MCF 10A (cell line): ENCODE results near the gene E2F7. TPM values are rescaled to one million over a fixed set of nuclear protein-coding genes. Genes with fewer than 3 reads are reported as not detected.

Experiments
- BruUV-seq: library from RNA; stranded (reverse); fragments of 400-500 nt; replicated peaks from 2 replicates; lab custom pipeline; 2021; lab: Mats Ljungman, UMichigan
- CTCF ChIA-PET: fragments of 300-600 bp; sonication (Branson Sonifier 250); formaldehyde crosslinking; extraction: SDS; loops from one replicate; lab custom pipeline; 2021; ENCODE audit warnings: antibody characterized with exemption, inconsistent platforms; lab: Yijun Ruan, JAX
- POLR2A ChIA-PET: fragments of 300-600, 350-650 bp; sonication (Branson Sonifier 250); formaldehyde crosslinking; extraction: SDS; loops from one replicate; lab custom pipeline; 2020; ENCODE audit warnings: antibody characterized with exemption, inconsistent platforms; lab: Yijun Ruan, JAX
- DNase-seq: peaks from one replicate; pipeline ENCODE4 v3.0.0-alpha.2; 2018; ENCODE audit not compliant: unreplicated experiment
- H3K27ac Mint-ChIP-seq: one replicate; pipeline ENCODE4 v1.8.0; 2022; ENCODE audit warnings: mild to moderate bottlenecking, low read depth, mixed read lengths; ENCODE audit not compliant: unreplicated experiment
- H3K27me3 Mint-ChIP-seq: one replicate; pipeline ENCODE4 v1.8.0; 2022; ENCODE audit warnings: mixed read lengths; ENCODE audit not compliant: insufficient read depth, unreplicated experiment
- H3K36me3 Mint-ChIP-seq: one replicate; pipeline ENCODE4 v1.8.0; 2022; ENCODE audit warnings: mild to moderate bottlenecking, moderate library complexity, mixed read lengths; ENCODE audit not compliant: insufficient read depth, unreplicated experiment
- H3K4me1 Mint-ChIP-seq: one replicate; pipeline ENCODE4 v1.8.0; 2022; ENCODE audit warnings: mixed read lengths; ENCODE audit not compliant: insufficient read depth, unreplicated experiment
- H3K4me3 Mint-ChIP-seq: one replicate; pipeline ENCODE4 v1.8.0; 2022; ENCODE audit warnings: mild to moderate bottlenecking, moderate library complexity, mixed read lengths; ENCODE audit not compliant: unreplicated experiment
- H3K9me3 Mint-ChIP-seq: one replicate; pipeline ENCODE4 v1.8.0; 2022; ENCODE audit warnings: mixed read lengths; ENCODE audit not compliant: unreplicated experiment
- intact Hi-C: fragments of 100-400 bp; cut with micrococcal nuclease; formaldehyde crosslinking; loops from 2 replicates; pipeline ENCODE4 v1.14.1; 2022
- total RNA-seq: library from RNA; stranded (reverse); gene quantifications from 2 replicates; pipeline ENCODE4 v1.2.3, GENCODE V29; 2022
- TF ChIP-seq, protein P1 (sequence below): fragments of 200-600 bp; IDR thresholded peaks from one replicate; pipeline ENCODE4 v1.8.0; 2022; ENCODE audit warnings: antibody characterized with exemption, mild to moderate bottlenecking; ENCODE audit not compliant: unreplicated experiment

Gene E2F7
- total RNA-seq, 1 experiment from 2014 or later = 34.4 TPM

DNA sequence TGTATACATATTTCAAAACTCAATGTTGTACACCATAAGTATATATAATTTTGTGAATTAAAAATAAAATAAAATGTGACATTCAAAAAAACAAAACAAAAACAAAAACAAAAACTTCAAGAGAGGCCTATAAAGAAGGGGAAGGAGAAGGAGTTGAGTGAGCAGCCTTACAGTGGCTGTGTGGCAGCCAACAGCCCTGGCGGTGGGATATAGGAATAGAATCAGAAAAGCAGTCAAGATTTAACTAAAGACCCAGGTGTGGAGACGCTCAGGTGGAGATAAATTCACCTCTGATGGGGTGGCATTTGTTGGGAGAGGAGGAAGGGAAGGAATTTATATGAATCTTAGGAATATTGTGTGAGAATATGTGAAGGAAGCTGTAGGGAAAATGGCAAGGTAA lies 41.8 kb upstream of the E2F7 start:
- no peak for DNase-seq
- H3K27me3 Mint-ChIP-seq = no peaks in the 10 kb centered on the region
- no peak overlapping the region for H3K27ac Mint-ChIP-seq
- H3K4me1 Mint-ChIP-seq = peaks cover 15% of the 10 kb centered on the region
- intact Hi-C loops = no loop called here
- no TSS peak for BruUV-seq
- no peaks in the 10 kb centered on the region for H3K36me3 Mint-ChIP-seq
- ChIA-PET POLR2A (interaction anchor here (1.0 kb wide), 1 partner anchor 41 kb away, joined by 4 read pairs; no protein-coding TSS in a partner anchor), CTCF (interaction anchor here (1.3 kb wide), 1 partner anchor 14 kb away, joined by 5 read pairs; no protein-coding TSS in a partner anchor)
- no peak overlapping the region for H3K4me3 Mint-ChIP-seq
- TF ChIP-seq, protein P1, sequence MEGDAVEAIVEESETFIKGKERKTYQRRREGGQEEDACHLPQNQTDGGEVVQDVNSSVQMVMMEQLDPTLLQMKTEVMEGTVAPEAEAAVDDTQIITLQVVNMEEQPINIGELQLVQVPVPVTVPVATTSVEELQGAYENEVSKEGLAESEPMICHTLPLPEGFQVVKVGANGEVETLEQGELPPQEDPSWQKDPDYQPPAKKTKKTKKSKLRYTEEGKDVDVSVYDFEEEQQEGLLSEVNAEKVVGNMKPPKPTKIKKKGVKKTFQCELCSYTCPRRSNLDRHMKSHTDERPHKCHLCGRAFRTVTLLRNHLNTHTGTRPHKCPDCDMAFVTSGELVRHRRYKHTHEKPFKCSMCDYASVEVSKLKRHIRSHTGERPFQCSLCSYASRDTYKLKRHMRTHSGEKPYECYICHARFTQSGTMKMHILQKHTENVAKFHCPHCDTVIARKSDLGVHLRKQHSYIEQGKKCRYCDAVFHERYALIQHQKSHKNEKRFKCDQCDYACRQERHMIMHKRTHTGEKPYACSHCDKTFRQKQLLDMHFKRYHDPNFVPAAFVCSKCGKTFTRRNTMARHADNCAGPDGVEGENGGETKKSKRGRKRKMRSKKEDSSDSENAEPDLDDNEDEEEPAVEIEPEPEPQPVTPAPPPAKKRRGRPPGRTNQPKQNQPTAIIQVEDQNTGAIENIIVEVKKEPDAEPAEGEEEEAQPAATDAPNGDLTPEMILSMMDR = no peak
- peaks cover 8% of the 10 kb centered on the region for H3K9me3 Mint-ChIP-seq

DNA sequence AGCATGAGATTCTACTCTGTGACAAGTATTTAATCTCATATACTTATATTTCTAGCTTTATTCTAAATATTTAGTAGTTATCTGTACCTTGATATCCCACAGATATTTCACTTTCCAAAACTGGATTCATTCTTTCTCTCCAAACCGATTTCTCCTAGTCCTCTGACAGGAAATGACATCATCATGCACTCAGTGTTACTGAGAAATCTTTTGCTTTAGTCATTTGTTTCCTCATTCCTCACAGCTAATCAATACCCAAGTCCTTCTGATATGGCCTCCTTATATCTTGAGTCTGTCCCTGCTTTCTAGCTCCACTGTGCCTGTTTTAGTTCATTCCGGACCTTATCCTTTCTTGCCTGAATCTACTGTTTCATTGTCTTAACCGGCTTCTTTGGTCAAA lies 39.4 kb upstream of the E2F7 start:
- DNase-seq = no peak
- TF ChIP-seq, protein P1 = no peak
- POLR2A ChIA-PET = no interaction called here
- Mint-ChIP-seq H3K27me3 (no peaks in the 10 kb centered on the region), H3K4me3 (no peak overlapping the region), H3K4me1 (peaks cover 15% of the 10 kb centered on the region), H3K27ac (no peak overlapping the region), H3K36me3 (no peaks in the 10 kb centered on the region), H3K9me3 (no peaks in the 10 kb centered on the region)
- CTCF ChIA-PET = interaction anchor here (0.5 to 2.0 kb wide), 4 partner anchors 17 to 583 kb away, joined by 3 to 6 read pairs (median 4); no protein-coding TSS in a partner anchor
- intact Hi-C loops = no loop called here
- BruUV-seq = no TSS peak

DNA sequence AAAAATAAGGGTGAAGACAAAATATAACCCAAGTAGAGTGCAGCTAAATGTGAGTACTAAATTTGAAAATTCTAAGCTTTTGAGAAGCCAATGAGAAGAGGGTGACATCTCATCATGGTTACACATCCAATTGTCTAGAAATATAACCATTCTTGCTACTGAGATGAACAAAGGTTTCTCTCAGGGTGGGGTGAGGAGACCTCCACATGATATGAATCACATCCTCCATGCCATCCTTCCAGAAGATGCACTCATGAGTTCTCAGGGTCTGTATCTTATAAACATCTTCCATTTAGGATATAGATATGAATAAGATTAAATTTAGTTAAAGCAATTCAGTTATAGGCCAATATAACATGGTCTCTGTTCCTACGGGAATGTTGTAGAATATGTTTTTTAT lies 38.9 kb upstream of the E2F7 start:
- CTCF ChIA-PET = interaction anchor here (0.5 to 2.0 kb wide), 4 partner anchors 17 to 583 kb away, joined by 3 to 6 read pairs (median 4); no protein-coding TSS in a partner anchor
- Mint-ChIP-seq H3K27me3 (no peaks in the 10 kb centered on the region), H3K9me3 (no peaks in the 10 kb centered on the region), H3K4me1 (peaks cover 15% of the 10 kb centered on the region), H3K36me3 (no peaks in the 10 kb centered on the region), H3K4me3 (no peak overlapping the region), H3K27ac (no peak overlapping the region)
- intact Hi-C loops = no loop called here
- DNase-seq = no peak
- BruUV-seq = no TSS peak
- POLR2A ChIA-PET = no interaction called here
- TF ChIP-seq, protein P1 = no peak

DNA sequence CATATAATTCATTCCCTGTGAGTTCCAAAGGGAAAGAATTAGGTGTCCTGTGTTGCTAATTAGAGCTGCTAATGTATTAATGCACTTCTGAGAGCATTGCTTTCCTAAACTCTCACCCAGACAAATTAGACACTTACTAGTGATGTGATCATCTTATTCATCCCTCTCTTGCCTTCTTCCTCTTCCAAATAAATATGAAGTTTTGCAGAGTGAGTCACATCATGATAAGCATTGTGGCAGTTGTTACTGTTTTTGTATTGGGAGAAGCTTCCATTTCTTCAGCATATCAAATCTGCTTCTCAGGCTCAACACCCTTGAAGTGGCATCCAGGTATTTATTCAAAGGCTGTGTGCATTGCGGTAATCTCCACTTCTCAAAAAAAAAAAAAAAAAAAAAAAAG lies 37.3 kb upstream of the E2F7 start:
- peak overlapping the region; percentile 86 for H3K27ac Mint-ChIP-seq
- BruUV-seq = no TSS peak
- TF ChIP-seq, protein P1 = no peak
- no peak overlapping the region for H3K4me3 Mint-ChIP-seq
- intact Hi-C loops = no loop called here
- peaks cover 15% of the 10 kb centered on the region for H3K4me1 Mint-ChIP-seq
- POLR2A ChIA-PET = interaction anchor here (0.8 kb wide), 1 partner anchor 36 kb away, joined by 7 read pairs; no protein-coding TSS in a partner anchor
- DNase-seq = peak; percentile 25
- no peaks in the 10 kb centered on the region for H3K36me3 Mint-ChIP-seq
- H3K27me3 Mint-ChIP-seq = no peaks in the 10 kb centered on the region
- no peaks in the 10 kb centered on the region for H3K9me3 Mint-ChIP-seq
- CTCF ChIA-PET = interaction anchor here (0.6 to 2.0 kb wide), 4 partner anchors 15 to 92 kb away, joined by 3 to 6 read pairs (median 4); no protein-coding TSS in a partner anchor
